ENCODE measurements around the gene MEN1.
"Not testable (repeated sequence)": the region's sequence is repeated elsewhere in the genome, so short reads cannot be mapped to it uniquely, and the experiment has no call there.

MEN1 gene

GRCh38 chr11:64834031-64834722, 23.8 kb upstream of the MEN1 start:
- in situ Hi-C loops (cut with MboI; ENCODE audit: low sequenced_read_pairs), result no loop called here

- in situ Hi-C loops (cut with MboI; ENCODE audit: low sequenced_read_pairs), result no loop called here
Observed at GRCh38 chr11:64833509-64833908, 23.2 kb upstream of the MEN1 start.

GRCh38 chr11:64833198-64833502, 22.8 kb upstream of the MEN1 start:
- in situ Hi-C loops (cut with MboI; ENCODE audit: low sequenced_read_pairs), result no loop called here

GRCh38 chr11:64832467-64833197, 22.3 kb upstream of the MEN1 start:
- in situ Hi-C loops (cut with MboI; ENCODE audit: low sequenced_read_pairs), result no loop called here

GRCh38 chr11:64831411-64831891, 21.1 kb upstream of the MEN1 start:
- in situ Hi-C loops (cut with MboI; ENCODE audit: low sequenced_read_pairs), result no loop called here

- in situ Hi-C loops (cut with MboI; ENCODE audit: low sequenced_read_pairs), result no loop called here
Observed at GRCh38 chr11:64829536-64830251, 19.3 kb upstream of the MEN1 start.

GRCh38 chr11:64827451-64827839, 17.1 kb upstream of the MEN1 start:
- in situ Hi-C loops (cut with MboI; ENCODE audit: low sequenced_read_pairs), result no loop called here

- in situ Hi-C loops (cut with MboI; ENCODE audit: low sequenced_read_pairs), result no loop called here
Observed at GRCh38 chr11:64826578-64827450, 16.5 kb upstream of the MEN1 start.

- in situ Hi-C loops (cut with MboI; ENCODE audit: low sequenced_read_pairs), result no loop called here
Observed at GRCh38 chr11:64826062-64826461, 15.7 kb upstream of the MEN1 start.

- in situ Hi-C loops (cut with MboI; ENCODE audit: low sequenced_read_pairs), result no loop called here
Observed at GRCh38 chr11:64823568-64824119, 13.3 kb upstream of the MEN1 start.

GRCh38 chr11:64817476-64817875, 7.1 kb upstream of the MEN1 start:
- in situ Hi-C loops (cut with MboI; ENCODE audit: low sequenced_read_pairs), result no loop called here

GRCh38 chr11:64815433-64815832, 5.1 kb upstream of the MEN1 start:
- in situ Hi-C loops (cut with MboI; ENCODE audit: low sequenced_read_pairs), result not testable (repeated sequence)

- in situ Hi-C loops (cut with MboI; ENCODE audit: low sequenced_read_pairs), result no loop called here
Observed at GRCh38 chr11:64814712-64815187, 4.4 kb upstream of the MEN1 start.

- in situ Hi-C loops (cut with MboI; ENCODE audit: low sequenced_read_pairs), result no loop called here
Observed at GRCh38 chr11:64813826-64814225, 3.5 kb upstream of the MEN1 start.

- in situ Hi-C loops (cut with MboI; ENCODE audit: low sequenced_read_pairs), result no loop called here
Observed at GRCh38 chr11:64810891-64811272, 531 bp upstream of the MEN1 start.

GRCh38 chr11:64809781-64810241, 540 bp downstream of the MEN1 start:
- in situ Hi-C loops (cut with MboI; ENCODE audit: low sequenced_read_pairs), result no loop called here

GRCh38 chr11:64805481-64805880, 4.9 kb downstream of the MEN1 start:
- in situ Hi-C loops (cut with MboI; ENCODE audit: low sequenced_read_pairs), result no loop called here

GRCh38 chr11:64804346-64805210, 5.8 kb downstream of the MEN1 start:
- in situ Hi-C loops (cut with MboI; ENCODE audit: low sequenced_read_pairs), result no loop called here

- in situ Hi-C loops (cut with MboI; ENCODE audit: low sequenced_read_pairs), result no loop called here
Observed at GRCh38 chr11:64803846-64804345, 6.5 kb downstream of the MEN1 start.

Measured in HL-60/S4 treated with phorbol 12-myristate 13-acetate at 8.2 ng/mL for 4 days and 3 days (cell line).